T-helper 9 cell (primary cell): Measurements from ENCODE around the gene FBXO38.
A peak's percentile ranks its signal among the peaks of the same experiment; 100 is the strongest.

Experiments used
- DNase-seq: peaks from one replicate; pipeline ENCODE4 v3.0.0-alpha.2; 2020

Gene FBXO38

DNA sequence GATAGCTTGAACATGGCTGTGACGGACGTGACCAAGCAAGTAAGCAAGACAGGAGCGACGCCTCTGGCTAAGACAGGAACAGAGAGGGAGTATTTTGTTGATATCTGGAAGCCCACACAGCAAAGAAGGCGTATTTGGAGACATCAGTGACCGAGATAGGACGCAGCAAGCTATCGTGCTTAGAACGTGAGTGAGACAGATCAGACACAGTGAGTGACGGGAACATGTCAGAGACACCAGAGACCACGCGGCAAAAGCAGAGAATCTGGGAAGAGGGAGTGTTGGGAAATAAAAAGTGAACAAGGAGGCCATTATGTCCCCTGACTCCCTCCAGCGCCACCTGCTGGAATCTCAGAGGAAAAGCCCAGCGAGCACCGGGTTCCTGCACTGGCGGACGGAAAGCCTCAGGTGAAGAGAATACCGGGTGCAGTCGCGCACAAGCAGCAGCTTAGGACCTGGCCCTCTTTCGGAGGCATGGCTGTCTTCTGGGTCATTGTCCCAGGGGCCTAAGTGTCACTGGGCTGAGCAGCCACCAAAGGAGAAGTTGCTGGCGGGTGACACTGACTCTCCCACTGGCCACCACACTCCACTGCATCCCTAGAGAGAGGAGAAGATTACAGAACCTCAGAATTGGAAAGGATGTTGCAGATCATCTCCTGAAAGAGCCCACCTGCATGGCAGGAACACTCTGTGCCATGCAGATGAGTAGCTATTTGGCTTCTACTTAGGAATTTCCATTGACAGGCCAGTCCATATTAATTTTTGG is 99.1 kb downstream of the FBXO38 start:
- peak; percentile 51 for DNase-seq

DNA sequence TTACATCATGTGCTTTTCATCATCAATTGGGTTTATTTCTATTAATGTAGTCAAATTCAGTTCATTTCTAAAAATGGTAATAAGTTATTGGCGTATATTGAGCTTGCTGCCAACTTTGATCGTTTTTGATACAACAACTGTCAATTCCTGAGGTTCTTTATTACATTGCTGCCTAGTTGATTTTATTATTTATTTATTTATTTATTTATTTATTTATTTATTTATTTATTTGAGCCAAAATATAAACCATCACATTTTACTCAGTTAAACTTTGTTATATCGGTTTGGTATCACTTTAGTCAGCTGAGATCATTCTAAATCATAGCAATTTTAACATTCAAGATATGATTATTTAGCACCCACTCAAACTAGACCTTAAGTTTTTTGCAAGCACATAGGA is 100.0 kb downstream of the FBXO38 start:
- DNase-seq: no peak

DNA sequence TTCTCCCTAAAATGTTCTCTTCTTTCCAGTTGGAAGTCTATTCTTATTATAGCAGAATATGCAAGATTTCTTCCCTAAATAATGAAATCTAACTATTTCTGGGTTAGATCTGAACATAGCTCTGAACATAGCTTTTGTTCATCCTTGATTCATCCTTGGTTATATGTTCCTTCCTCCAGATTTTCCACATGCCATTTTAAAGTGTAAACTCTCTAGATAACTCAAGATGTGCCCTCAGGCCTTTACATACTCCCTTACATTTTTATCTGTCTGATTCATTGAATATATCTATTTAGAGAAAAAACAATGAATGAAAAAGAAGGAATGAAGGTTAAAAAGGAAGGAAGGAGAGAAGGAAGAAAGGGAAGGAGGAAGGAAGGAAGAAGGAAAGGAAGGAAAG is 100.9 kb downstream of the FBXO38 start:
- no peak for DNase-seq

DNA sequence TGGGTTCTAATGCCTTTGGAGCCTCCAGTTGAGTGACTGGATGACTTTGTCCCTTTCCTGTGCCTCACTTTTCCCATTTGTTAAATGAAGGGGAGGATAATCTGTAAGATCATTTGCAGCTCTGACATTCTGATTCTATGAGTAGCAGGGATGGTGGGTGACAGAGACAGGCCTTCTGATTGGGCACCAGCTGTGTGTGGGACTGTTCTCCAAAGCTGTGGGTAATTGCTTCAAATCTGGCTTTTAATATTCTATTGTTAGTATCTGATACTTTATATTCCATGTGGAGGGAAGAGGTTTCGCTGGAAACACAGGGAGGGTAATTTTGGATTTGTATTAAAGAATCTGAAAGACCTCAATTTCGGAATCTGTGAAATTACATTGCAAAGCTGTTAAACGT is 102.7 kb downstream of the FBXO38 start:
- DNase-seq: no peak

DNA sequence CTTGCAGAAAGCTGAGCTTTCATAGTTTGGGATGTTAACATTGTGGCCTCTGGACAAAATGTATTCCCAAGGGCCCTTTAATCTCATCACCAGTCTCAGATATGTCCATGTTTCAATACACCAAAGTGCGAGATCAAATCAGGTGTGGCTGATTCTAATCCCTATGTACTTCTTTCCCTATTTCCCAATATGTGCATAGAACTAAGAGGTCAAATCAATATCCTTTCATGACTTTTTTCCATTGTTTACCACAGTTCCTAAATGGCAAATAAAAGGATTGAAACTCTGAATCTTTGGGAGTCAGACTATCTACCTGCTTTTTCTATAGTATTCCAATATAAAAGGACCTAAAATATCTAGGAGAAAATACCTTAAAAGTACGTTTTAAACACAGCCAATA is 105.0 kb downstream of the FBXO38 start:
- DNase-seq: no peak

DNA sequence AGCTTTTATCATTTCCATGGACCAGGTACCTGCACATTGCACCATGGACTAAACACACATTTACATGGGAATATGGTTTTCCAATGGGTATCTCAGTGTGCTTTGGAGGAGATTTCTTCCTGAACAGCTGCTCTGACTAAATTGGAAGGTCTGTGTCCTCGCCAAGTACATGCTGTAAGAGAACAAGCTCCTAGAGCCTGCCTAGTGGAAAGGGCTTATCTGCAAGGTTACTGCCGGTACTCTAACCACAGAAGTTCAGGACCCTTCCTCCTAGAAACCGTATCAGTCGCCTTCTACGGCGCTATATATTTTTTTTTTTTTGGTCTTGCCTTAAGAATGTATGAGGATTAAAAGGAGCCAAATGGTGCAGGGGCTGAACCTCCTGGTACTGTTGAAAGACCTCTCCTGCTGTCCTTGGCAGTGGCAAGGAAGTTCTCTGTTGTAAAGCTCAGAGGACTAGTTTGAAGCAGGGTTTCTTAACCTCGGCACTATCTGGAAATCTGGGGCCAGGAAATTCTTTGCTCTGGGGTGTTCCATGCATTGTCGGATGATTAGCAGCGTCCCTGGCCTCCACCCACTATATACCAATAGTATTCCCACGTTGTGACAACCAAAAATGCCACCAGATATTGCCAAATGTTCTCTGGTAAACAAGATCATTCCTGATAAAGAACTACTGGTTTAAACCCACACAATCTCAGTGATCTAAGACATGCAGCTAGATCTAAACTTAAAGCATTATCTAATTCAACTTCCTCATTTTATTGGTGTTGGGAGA is 107.4 kb downstream of the FBXO38 start:
- no peak for DNase-seq

DNA sequence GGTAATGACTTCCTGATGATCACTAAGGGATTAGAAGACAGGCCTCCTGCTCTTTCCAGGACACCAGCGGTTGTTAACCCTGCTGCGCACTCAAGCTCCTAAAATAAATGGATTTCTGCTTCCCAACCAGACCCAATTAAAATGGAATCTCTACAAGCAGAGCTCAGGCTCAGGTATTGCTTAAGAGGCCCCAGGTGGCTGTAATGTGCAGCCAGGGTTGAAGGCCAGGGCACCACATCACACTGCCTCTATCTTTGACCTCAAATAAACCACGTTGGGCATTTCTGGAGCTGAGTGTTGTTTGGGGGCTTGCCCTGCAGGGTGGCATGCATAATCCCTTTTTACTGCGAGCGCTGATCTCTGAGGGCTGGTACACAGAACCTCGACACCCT is 108.0 kb downstream of the FBXO38 start:
- DNase-seq: no peak

DNA sequence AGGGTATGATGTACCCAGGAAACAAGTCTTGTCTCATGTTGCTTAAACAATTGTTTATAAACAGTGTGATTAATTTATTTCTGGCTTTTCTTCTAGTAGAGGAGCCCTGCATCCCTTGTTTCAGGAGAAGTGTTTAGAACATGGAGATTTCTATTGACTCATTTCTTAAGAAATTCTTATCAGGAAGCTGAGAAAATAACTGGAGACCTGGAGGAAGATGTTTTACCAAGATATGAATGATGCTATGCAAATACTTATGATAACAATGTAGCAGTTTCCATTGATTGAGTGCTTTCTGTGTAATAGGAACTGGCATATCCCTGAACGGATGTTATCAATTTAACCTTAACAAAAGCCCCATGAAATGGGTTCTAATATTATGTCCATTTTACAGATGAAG is 108.6 kb downstream of the FBXO38 start:
- DNase-seq: no peak
